ENCODE results near the gene UNC13A. TPM values are rescaled to one million over a fixed set of nuclear protein-coding genes. Genes with fewer than 3 reads are reported as not detected.
A peak's percentile ranks its signal among the peaks of the same experiment; 100 is the strongest.

UNC13A gene
- total and polyA plus RNA-seq, 11 donors, result 0.02 to 1.1 (median 0.09) TPM; not detected in 1

DNA sequence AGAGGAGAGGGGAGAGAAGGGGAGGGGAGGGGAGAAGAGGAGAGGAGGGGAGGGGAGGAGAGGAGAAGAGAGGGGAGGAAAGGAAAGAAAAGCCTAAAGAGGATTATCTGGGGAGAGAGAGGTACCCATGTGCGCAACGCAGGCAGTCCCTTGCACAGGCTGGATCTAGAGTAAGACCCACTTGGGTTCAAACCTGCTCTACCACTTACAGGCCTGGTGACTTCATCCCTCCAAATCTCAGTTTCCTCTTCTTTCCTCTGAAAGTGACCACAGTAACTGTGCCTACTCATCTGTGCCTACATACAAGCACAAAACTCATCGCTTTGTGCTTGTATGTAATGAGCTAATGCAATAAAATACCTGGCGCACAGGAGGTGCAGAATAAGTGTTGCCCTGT is 30.4 kb upstream of the UNC13A start:
- DNase-seq (no peak), ATAC-seq (no peak)
- H3K36me3 ChIP-seq, result peaks cover 0 to 9% (median 0%) of the 10 kb centered on the region in 9 donors
- no peak for TF ChIP-seq POLR2A (IDR thresholded peaks at IDR 0.05)
- TF ChIP-seq, protein P1, sequence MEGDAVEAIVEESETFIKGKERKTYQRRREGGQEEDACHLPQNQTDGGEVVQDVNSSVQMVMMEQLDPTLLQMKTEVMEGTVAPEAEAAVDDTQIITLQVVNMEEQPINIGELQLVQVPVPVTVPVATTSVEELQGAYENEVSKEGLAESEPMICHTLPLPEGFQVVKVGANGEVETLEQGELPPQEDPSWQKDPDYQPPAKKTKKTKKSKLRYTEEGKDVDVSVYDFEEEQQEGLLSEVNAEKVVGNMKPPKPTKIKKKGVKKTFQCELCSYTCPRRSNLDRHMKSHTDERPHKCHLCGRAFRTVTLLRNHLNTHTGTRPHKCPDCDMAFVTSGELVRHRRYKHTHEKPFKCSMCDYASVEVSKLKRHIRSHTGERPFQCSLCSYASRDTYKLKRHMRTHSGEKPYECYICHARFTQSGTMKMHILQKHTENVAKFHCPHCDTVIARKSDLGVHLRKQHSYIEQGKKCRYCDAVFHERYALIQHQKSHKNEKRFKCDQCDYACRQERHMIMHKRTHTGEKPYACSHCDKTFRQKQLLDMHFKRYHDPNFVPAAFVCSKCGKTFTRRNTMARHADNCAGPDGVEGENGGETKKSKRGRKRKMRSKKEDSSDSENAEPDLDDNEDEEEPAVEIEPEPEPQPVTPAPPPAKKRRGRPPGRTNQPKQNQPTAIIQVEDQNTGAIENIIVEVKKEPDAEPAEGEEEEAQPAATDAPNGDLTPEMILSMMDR (IDR thresholded peaks at IDR 0.05), result no peak
- H3K9me3 ChIP-seq, result no peaks in the 10 kb centered on the region
- peaks cover 0 to 57% (median 43%) of the 10 kb centered on the region in 12 donors for H3K4me1 ChIP-seq
- H3K27me3 ChIP-seq, result no peaks in the 10 kb centered on the region
- WGBS, 4 donors, result 89 to 91% (median 89%) methylated on average over 4 of the region's 4 CpGs
- H3K27ac ChIP-seq, result peak overlapping the region in 1 of 12 donors; percentile 60
- intact Hi-C loops (cut with DNase I), result loop anchor here in 1 of 10 donors (5.0 kb wide), 1 partner anchor 139 kb away; the partner anchor contains the start of gene RPL18A
- H3K4me3 ChIP-seq, result peak overlapping the region in 2 of 12 donors; percentile 94

DNA sequence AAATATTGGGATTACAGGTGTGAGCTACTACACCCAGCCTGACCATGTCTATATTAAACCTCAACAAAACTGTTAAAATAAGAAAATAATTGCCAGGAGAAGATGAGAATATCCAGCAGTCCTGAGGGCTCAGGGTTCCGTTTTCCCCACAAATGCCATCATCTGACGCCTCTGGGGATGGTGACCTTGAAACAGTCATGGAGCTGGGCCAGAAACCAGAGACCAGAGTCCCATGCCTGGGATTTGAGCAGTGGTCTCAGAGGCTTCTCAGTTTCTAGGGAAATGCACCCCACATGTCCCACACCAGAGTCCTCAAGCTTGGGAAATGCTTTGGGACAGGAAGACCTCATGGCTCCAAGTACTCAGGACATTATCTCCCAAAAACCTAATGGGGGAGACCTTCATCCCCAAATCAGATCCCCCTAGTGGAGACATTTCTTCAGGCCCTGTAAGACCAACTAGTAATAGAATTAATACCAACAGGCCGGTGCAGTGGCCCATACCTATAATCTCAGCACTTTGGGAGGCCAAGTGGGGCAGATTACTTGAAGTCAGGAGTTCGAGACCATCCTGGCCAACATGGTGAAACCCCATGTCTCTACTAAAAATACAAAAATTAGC is 28.3 kb upstream of the UNC13A start:
- peak overlapping the region in 2 of 12 donors; percentile 60 to 87 for H3K27ac ChIP-seq
- no peaks in the 10 kb centered on the region for H3K36me3 ChIP-seq
- no peaks in the 10 kb centered on the region for H3K9me3 ChIP-seq
- TF ChIP-seq, protein P1 (IDR thresholded peaks at IDR 0.05), result peak in 2 of 12 donors; percentile 6 to 15
- no peak for TF ChIP-seq POLR2A (IDR thresholded peaks at IDR 0.05)
- no peaks in the 10 kb centered on the region for H3K27me3 ChIP-seq
- intact Hi-C loops (cut with DNase I), result loop anchor here in 1 of 10 donors (5.0 kb wide), 1 partner anchor 141 kb away; the partner anchor contains the start of gene RPL18A
- ATAC-seq (no peak), DNase-seq (no peak)
- no peak overlapping the region for H3K4me3 ChIP-seq
- 48 to 72% (median 69%) methylated on average over 3 to 4 of the region's 4 CpGs for WGBS, 4 donors
- H3K4me1 ChIP-seq, result peaks cover 0 to 39% (median 28%) of the 10 kb centered on the region in 12 donors

DNA sequence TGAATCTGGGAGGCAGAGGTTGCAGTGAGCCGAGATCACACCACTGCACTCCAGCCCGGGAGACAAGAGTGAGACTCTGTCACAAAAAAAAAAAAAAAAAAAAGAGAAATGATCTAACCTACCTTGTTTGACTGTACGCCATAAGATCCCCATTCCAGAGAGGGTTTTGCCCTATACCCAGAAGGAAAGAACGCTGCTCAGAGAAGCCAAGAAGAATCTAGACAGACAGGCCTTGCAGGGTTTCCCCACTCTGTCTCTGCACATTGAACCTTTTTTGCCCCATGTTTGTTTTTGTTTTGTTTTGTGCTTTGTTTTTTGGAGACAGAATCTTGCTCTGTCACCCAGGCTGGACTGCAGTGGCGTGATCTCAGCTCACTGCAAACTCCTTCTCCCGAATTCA is 23.7 kb upstream of the UNC13A start:
- DNase-seq, result no peak
- WGBS, 4 donors, result 64 to 72% (median 69%) methylated on average over 6 of the region's 6 CpGs
- Histone ChIP-seq H3K4me1 (peaks cover 0 to 3% (median 0%) of the 10 kb centered on the region in 12 donors), H3K36me3 (no peaks in the 10 kb centered on the region), H3K9me3 (no peaks in the 10 kb centered on the region), H3K27ac (no peak overlapping the region), H3K4me3 (no peak overlapping the region), H3K27me3 (peaks cover 0 to 4% (median 0%) of the 10 kb centered on the region in 9 donors)
- TF ChIP-seq, protein P1 (IDR thresholded peaks at IDR 0.05), result no peak
- TF ChIP-seq POLR2A (IDR thresholded peaks at IDR 0.05), result no peak
- ATAC-seq, result no peak
- intact Hi-C loops (cut with DNase I), result no loop called here

DNA sequence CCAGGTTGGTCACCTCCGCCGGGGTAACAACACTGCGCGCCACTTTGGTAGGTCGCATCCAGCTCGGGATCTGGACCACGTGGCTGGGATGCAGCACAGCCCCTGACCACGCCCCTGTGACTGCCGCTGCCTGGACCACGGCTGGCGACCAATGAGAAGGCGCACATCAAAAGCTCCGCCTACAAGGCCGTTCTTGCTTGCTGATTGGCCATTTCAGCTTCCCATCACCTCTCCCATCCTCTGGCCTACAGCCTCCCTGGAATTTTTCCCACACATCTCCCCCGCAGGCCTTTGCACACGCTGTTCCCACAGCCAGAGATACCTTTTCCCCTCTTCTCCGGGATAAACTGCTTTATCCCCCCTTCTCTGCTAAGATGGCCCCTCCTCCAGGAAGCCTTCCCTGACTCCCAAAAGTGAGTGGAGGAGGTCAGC is 18.6 kb upstream of the UNC13A start:
- no peaks in the 10 kb centered on the region for H3K36me3 ChIP-seq
- H3K27me3 ChIP-seq, result peaks cover 0 to 12% (median 0%) of the 10 kb centered on the region in 9 donors
- intact Hi-C loops (cut with DNase I), result loop anchor here in 8 of 10 donors (5.0 to 10.0 kb wide), 4 partner anchors 58 to 151 kb away; partner anchors contain the start of gene RPL18A (in 7 of the 8)
- WGBS, 4 donors, result 19 to 33% (median 21%) methylated on average over 17 of the region's 17 CpGs
- ATAC-seq, result peak in 1 of 4 donors; percentile 42
- TF ChIP-seq, protein P1 (IDR thresholded peaks at IDR 0.05), result no peak
- no peak for TF ChIP-seq POLR2A (IDR thresholded peaks at IDR 0.05)
- peaks cover 0 to 6% (median 0%) of the 10 kb centered on the region in 12 donors for H3K4me1 ChIP-seq
- H3K9me3 ChIP-seq, result no peaks in the 10 kb centered on the region
- H3K4me3 ChIP-seq, result no peak overlapping the region
- H3K27ac ChIP-seq, result no peak overlapping the region
- DNase-seq, result peak in 1 of 5 donors; percentile 40

Measured in heart left ventricle (tissue), 16 donors.